Glutamatergic neuron (in vitro differentiated cells): Measurements from ENCODE around the gene POLR3B. TPM values are rescaled to one million over a fixed set of nuclear protein-coding genes. Genes with fewer than 3 reads are reported as not detected.

Experiments used
- DNase-seq: peaks from one replicate; pipeline ENCODE4 v3.0.0; 2022
- H3K27ac Mint-ChIP-seq: one replicate; pipeline ENCODE4 v1.8.0; 2020; ENCODE audit warnings: mild to moderate bottlenecking, mixed read lengths, inconsistent platforms; ENCODE audit not compliant: unreplicated experiment
- H3K27me3 Mint-ChIP-seq: one replicate; pipeline ENCODE4 v1.8.0; 2020; ENCODE audit warnings: mild to moderate bottlenecking, moderate library complexity, mixed read lengths, inconsistent platforms; ENCODE audit not compliant: unreplicated experiment
- H3K36me3 Mint-ChIP-seq: one replicate; pipeline ENCODE4 v1.8.0; 2020; ENCODE audit warnings: mild to moderate bottlenecking, mixed read lengths, inconsistent platforms; ENCODE audit not compliant: unreplicated experiment
- H3K4me1 Mint-ChIP-seq: one replicate; pipeline ENCODE4 v1.8.0; 2020; ENCODE audit warnings: mild to moderate bottlenecking, low read depth, mixed read lengths, inconsistent platforms; ENCODE audit not compliant: unreplicated experiment
- H3K4me3 Mint-ChIP-seq: one replicate; pipeline ENCODE4 v1.8.0; 2020; ENCODE audit warnings: mild to moderate bottlenecking, mixed read lengths, inconsistent platforms; ENCODE audit not compliant: unreplicated experiment
- H3K9me3 Mint-ChIP-seq: one replicate; pipeline ENCODE4 v1.8.0; 2020; ENCODE audit warnings: mild to moderate bottlenecking, moderate library complexity, mixed read lengths, inconsistent platforms; ENCODE audit not compliant: unreplicated experiment
- long read RNA-seq: library from polyadenylated mRNA; unstranded; transcript quantifications from one replicate; pipeline ENCODE4 v2.0.0, GENCODE V29; 2020; ENCODE audit not compliant: unreplicated experiment
- total RNA-seq: library from RNA; stranded (reverse); fragmentation: NEBNext Ultra II Directional; extraction: Animal tissue kit (Norgen Biotek cat#: 25700); gene quantifications from one replicate; pipeline ENCODE4 v1.2.1, GENCODE V29; 2021; ENCODE audit not compliant: unreplicated experiment
- TF ChIP-seq, protein P1 (sequence below): fragments of 200-600 bp; sonication (generic); IDR thresholded peaks from one replicate; pipeline ENCODE4 v1.5.0; 2021; ENCODE audit not compliant: partially characterized antibody, unreplicated experiment

Gene POLR3B
- total RNA-seq = 12.1 TPM
- long read RNA-seq, full-length matches to known transcripts = 4 of 9 reads
- long read RNA-seq, partial matches to known transcripts = 2 of 9 reads
- long read RNA-seq, other reads (novel, unspliced or antisense) = 3 of 9 reads

DNA sequence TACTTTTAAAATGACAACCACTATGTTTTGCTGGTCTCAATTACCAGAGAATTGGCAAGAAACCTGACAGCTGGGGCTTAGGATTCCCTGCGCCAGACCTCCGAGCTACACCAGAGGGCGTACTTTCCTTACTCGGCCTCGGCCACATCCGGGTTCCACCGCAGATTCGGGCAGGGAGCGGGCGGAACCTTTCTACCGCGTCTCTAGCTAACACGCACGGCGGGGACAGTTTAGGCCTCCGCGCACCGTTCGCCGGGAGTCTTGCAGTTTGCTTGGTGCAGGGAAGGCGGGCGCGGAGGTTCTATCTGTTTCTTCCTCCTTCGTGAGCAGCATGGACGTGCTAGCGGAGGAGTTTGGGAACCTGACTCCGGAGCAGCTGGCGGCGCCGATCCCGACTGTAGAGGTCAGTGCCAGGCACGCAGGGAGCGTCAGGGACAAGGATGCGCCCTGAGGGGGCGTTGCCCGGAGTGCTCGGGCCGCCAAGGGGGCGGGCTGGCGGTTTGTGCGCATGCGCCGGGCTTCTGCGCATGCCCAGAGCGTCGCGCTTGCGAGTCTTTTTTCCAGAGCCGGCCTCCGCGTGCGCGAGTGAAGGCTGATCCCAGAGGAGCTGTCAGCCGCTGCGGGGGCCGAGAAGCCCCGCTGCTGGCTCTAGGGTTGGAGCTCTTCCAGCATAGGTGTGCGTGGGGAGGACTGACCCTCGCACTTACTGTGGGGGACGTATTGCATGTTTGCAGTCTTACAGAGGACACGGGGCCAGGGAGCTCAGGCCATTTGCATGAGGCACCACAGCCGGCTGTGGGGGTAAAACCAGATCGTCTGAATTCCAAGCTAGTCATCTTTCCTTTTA, at the start of gene POLR3B:
POLR3B (plus strand) TSS at position 200 of the 847 bp plus-strand sequence; CDS start at position 332, 132 bp downstream.
- H3K36me3 Mint-ChIP-seq = no peaks in the 10 kb centered on the region
- DNase-seq = peak; percentile 95
- H3K27me3 Mint-ChIP-seq = peaks cover 5% of the 10 kb centered on the region
- peaks cover 7% of the 10 kb centered on the region for H3K4me1 Mint-ChIP-seq
- peak within 1 kb of the TSS; percentile 95 for H3K4me3 Mint-ChIP-seq
- peaks cover 7% of the 10 kb centered on the region for H3K9me3 Mint-ChIP-seq
- TF ChIP-seq, protein P1, sequence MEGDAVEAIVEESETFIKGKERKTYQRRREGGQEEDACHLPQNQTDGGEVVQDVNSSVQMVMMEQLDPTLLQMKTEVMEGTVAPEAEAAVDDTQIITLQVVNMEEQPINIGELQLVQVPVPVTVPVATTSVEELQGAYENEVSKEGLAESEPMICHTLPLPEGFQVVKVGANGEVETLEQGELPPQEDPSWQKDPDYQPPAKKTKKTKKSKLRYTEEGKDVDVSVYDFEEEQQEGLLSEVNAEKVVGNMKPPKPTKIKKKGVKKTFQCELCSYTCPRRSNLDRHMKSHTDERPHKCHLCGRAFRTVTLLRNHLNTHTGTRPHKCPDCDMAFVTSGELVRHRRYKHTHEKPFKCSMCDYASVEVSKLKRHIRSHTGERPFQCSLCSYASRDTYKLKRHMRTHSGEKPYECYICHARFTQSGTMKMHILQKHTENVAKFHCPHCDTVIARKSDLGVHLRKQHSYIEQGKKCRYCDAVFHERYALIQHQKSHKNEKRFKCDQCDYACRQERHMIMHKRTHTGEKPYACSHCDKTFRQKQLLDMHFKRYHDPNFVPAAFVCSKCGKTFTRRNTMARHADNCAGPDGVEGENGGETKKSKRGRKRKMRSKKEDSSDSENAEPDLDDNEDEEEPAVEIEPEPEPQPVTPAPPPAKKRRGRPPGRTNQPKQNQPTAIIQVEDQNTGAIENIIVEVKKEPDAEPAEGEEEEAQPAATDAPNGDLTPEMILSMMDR = peak; percentile 81
- peak within 1 kb of the TSS; percentile 97 for H3K27ac Mint-ChIP-seq

DNA sequence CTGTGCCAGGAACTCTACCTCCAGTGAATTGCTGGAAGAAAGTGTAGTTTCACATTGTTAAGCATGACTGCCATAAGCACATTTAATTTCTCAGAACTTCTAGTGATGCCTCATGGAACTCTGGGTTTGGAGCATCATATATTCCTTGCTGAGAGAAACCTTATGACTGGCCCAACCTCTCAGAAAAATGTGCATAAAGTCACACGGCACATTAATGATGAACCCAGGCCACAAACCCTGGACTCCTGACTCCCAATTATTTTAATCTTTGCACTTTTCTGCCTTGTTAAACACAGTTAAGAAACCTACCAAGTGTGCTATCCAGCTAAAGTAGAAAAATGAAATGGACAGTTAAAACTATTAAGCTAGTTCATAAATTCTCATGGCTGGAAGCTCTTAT, 49.4 kb upstream of the POLR3B start:
- Mint-ChIP-seq H3K4me3 (no peak overlapping the region), H3K9me3 (no peaks in the 10 kb centered on the region), H3K27ac (no peak overlapping the region), H3K36me3 (no peaks in the 10 kb centered on the region), H3K4me1 (peaks cover 7% of the 10 kb centered on the region), H3K27me3 (peaks cover 3% of the 10 kb centered on the region)
- TF ChIP-seq, protein P1 = no peak
- DNase-seq = no peak

DNA sequence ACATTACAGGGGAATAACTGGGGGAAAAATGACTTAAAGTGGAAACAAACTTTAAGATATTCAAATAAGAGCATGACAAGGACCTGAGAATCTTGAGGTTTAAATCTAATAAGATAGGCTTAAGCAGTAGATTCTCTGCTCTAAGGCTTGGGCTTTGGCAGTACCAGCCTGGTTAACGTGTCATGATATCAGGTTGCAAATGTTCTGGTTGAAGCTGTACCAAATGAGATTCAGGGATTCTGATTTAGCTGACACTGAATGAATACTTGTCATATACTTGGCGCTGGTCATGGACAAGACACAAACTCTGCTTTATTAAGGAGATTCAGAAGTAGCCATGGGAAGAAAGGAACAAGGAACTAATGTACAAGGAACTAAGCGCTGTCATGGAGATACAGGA, 48.9 kb upstream of the POLR3B start:
- Mint-ChIP-seq H3K4me3 (no peak overlapping the region), H3K9me3 (no peaks in the 10 kb centered on the region), H3K27me3 (peaks cover 3% of the 10 kb centered on the region), H3K27ac (no peak overlapping the region), H3K4me1 (peaks cover 7% of the 10 kb centered on the region), H3K36me3 (no peaks in the 10 kb centered on the region)
- no peak for DNase-seq
- TF ChIP-seq, protein P1 = no peak

DNA sequence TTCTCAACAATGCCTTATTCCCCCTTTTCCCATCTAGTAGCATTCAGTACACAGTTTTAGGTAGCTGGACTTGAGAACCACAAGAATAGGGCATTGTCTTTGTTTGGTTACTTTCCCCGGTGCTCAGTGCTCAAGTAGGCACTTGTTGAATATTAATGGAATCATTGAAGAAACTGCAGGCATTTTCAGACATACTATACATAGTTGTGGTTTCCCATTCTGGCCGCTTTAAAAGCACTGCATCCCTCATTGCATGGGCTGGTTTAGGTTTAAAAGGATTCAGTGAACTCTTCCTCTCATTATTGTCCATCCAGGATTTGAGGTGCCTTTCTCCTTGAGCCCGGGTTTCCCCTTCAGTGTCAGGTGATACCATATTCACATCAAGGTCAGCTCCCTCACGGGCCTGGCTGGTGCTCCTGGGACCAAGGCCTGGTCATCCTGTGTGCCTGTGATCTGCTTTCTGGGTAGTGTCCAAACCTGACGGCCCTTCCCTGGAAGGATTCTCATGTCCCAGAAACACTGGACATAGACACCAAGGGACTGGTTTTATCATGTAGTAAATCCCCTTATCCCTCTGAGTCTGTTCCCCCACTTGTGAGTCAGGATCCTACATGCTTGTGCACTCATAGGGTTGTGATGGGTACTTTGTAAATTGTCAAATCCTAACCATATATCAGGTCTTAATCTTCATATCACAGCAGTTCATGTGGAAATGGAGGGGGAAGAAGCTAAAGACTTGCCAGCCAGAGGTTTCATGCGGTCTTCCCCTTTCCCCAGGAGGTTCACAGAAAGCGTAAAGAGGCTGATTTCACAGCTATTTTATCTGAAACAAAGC, 47.7 kb upstream of the POLR3B start:
- Mint-ChIP-seq H3K4me1 (peaks cover 3% of the 10 kb centered on the region), H3K4me3 (no peak overlapping the region), H3K36me3 (no peaks in the 10 kb centered on the region), H3K9me3 (no peaks in the 10 kb centered on the region), H3K27ac (no peak overlapping the region), H3K27me3 (no peaks in the 10 kb centered on the region)
- TF ChIP-seq, protein P1 = no peak
- no peak for DNase-seq
